Measurements from ENCODE around the gene TNFAIP8. TPM values are rescaled to one million over a fixed set of nuclear protein-coding genes. Genes with fewer than 3 reads are reported as not detected.

TNFAIP8 gene
- total RNA-seq, result 56.2 and 66.5 TPM in 2 replicates

DNA sequence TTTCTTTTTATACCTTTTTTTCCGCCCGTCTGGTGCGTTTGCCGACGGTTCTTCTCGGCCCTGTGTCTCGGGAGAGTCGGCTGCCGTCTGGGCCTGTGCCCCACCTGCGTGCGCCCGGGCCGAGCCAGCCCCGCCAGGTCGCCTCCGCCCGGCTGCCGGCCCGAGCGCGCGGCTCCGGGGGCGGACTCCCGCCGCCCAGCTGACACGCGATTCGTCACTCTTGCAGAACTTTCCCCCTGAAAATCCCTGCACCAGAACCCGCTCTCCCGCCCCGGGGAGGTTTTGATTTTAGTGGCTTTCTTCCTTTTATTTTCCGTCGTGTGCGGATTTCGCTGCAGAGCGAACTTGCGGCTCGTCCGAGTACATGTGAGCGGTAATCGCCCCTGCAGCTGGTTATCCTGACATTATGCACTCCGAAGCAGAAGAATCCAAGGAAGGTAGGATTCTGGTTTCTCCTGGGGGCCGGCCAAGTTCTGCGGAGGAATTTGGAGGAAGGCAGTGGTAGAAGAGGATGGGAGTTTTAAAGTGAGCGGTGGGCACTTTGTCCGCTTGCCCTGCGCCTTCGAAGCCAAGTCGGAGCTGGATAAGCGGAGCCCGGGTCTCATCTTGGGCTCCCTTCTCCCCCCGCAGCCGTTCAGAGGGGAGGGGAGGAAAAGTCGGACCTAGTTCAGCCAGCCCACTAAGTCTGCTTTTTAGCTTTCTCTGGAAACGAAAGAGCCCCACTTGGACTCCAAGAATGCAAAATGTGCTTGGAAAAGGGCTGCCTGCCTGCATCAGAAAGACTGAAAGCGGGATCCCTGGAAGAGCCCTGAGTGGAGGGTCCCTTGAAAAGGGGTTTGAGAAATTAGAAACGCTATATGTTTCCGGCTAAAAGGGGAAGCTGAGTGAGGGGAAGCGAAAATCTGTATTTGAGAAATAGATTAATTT, at the start of gene TNFAIP8:
TNFAIP8 (plus strand) TSS at position 335 of the 927 bp plus-strand sequence; CDS start at position 407, 72 bp downstream.

Other genes with a start within 250 kb of the TNFAIP8 start
- 53.4 and 67.0 TPM in 2 replicates for gene HSD17B4, start 96.5 kb downstream of the TNFAIP8 start, total RNA-seq

Data from mesangial cell (primary cell).